ENCODE data around the gene MRPS18A. TPM values are rescaled to one million over a fixed set of nuclear protein-coding genes. Genes with fewer than 3 reads are reported as not detected.
A peak's percentile ranks its signal among the peaks of the same experiment; 100 is the strongest.

Gene MRPS18A
- total and polyA plus RNA-seq, 9 of the 15 experiments (the other 6 are each of a cell fraction or from before 2014, with no cell fraction given) = 87.5 to 243 (median 125) TPM

DNA sequence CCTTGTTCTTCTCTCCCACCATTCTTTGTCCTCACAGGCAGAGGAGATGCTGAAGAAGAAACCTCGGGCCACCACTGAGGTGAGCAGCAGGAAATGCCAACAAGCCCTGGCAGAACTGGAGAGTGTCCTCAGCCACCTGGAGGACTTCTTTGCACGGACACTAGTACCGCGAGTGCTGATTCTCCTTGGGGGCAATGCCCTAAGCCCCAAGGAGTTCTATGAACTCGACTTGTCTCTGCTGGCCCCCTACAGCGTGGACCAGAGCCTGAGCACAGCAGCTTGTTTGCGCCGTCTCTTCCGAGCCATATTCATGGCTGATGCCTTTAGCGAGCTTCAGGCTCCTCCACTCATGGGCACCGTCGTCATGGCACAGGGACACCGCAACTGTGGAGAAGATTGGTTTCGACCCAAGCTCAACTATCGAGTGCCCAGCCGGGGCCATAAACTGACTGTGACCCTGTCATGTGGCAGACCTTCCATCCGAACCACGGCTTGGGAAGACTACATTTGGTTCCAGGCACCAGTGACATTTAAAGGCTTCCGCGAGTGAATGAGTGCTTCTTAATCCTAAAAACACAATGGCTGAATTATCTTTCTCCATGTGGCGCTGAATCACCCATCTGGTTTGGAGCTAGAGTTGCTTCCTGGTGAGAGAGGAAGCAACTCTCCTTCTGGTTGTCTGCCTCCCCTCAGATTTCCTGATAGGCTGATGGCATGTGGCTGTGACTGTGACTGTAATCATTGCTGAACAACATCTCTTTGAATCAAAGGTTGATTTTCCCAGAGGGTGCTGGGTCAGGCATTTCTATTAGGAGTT lies 47.4 kb downstream of the MRPS18A start (continued):
- TF ChIP-seq, protein P1, sequence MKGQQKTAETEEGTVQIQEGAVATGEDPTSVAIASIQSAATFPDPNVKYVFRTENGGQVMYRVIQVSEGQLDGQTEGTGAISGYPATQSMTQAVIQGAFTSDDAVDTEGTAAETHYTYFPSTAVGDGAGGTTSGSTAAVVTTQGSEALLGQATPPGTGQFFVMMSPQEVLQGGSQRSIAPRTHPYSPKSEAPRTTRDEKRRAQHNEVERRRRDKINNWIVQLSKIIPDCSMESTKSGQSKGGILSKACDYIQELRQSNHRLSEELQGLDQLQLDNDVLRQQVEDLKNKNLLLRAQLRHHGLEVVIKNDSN (CRISPR knock-in tag; IDR thresholded peaks at IDR 0.05) = no peak; the same call in 1 of the 2 replicates
- TF ChIP-seq, protein P2, sequence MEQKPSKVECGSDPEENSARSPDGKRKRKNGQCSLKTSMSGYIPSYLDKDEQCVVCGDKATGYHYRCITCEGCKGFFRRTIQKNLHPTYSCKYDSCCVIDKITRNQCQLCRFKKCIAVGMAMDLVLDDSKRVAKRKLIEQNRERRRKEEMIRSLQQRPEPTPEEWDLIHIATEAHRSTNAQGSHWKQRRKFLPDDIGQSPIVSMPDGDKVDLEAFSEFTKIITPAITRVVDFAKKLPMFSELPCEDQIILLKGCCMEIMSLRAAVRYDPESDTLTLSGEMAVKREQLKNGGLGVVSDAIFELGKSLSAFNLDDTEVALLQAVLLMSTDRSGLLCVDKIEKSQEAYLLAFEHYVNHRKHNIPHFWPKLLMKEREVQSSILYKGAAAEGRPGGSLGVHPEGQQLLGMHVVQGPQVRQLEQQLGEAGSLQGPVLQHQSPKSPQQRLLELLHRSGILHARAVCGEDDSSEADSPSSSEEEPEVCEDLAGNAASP (IDR thresholded peaks at IDR 0.05) = no peak
- no peak for TF ChIP-seq XRCC5 (IDR thresholded peaks at IDR 0.05; ENCODE audit: low read depth, low read length)
- TF ChIP-seq, protein P3, sequence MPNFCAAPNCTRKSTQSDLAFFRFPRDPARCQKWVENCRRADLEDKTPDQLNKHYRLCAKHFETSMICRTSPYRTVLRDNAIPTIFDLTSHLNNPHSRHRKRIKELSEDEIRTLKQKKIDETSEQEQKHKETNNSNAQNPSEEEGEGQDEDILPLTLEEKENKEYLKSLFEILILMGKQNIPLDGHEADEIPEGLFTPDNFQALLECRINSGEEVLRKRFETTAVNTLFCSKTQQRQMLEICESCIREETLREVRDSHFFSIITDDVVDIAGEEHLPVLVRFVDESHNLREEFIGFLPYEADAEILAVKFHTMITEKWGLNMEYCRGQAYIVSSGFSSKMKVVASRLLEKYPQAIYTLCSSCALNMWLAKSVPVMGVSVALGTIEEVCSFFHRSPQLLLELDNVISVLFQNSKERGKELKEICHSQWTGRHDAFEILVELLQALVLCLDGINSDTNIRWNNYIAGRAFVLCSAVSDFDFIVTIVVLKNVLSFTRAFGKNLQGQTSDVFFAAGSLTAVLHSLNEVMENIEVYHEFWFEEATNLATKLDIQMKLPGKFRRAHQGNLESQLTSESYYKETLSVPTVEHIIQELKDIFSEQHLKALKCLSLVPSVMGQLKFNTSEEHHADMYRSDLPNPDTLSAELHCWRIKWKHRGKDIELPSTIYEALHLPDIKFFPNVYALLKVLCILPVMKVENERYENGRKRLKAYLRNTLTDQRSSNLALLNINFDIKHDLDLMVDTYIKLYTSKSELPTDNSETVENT (CRISPR knock-in tag; IDR thresholded peaks at IDR 0.05) = no peak
- TF ChIP-seq DMBX1 (CRISPR knock-in tag; IDR thresholded peaks at IDR 0.05; ENCODE audit: borderline replicate concordance) = peak; percentile 76
- TF ChIP-seq, protein P4, sequence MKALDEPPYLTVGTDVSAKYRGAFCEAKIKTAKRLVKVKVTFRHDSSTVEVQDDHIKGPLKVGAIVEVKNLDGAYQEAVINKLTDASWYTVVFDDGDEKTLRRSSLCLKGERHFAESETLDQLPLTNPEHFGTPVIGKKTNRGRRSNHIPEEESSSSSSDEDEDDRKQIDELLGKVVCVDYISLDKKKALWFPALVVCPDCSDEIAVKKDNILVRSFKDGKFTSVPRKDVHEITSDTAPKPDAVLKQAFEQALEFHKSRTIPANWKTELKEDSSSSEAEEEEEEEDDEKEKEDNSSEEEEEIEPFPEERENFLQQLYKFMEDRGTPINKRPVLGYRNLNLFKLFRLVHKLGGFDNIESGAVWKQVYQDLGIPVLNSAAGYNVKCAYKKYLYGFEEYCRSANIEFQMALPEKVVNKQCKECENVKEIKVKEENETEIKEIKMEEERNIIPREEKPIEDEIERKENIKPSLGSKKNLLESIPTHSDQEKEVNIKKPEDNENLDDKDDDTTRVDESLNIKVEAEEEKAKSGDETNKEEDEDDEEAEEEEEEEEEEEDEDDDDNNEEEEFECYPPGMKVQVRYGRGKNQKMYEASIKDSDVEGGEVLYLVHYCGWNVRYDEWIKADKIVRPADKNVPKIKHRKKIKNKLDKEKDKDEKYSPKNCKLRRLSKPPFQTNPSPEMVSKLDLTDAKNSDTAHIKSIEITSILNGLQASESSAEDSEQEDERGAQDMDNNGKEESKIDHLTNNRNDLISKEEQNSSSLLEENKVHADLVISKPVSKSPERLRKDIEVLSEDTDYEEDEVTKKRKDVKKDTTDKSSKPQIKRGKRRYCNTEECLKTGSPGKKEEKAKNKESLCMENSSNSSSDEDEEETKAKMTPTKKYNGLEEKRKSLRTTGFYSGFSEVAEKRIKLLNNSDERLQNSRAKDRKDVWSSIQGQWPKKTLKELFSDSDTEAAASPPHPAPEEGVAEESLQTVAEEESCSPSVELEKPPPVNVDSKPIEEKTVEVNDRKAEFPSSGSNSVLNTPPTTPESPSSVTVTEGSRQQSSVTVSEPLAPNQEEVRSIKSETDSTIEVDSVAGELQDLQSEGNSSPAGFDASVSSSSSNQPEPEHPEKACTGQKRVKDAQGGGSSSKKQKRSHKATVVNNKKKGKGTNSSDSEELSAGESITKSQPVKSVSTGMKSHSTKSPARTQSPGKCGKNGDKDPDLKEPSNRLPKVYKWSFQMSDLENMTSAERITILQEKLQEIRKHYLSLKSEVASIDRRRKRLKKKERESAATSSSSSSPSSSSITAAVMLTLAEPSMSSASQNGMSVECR (CRISPR knock-in tag; IDR thresholded peaks at IDR 0.05) = no peak; the same call in 1 of the 2 replicates
- no peak for TF ChIP-seq ZNF3 (CRISPR knock-in tag; IDR thresholded peaks at IDR 0.05)
- TF ChIP-seq, protein P5, sequence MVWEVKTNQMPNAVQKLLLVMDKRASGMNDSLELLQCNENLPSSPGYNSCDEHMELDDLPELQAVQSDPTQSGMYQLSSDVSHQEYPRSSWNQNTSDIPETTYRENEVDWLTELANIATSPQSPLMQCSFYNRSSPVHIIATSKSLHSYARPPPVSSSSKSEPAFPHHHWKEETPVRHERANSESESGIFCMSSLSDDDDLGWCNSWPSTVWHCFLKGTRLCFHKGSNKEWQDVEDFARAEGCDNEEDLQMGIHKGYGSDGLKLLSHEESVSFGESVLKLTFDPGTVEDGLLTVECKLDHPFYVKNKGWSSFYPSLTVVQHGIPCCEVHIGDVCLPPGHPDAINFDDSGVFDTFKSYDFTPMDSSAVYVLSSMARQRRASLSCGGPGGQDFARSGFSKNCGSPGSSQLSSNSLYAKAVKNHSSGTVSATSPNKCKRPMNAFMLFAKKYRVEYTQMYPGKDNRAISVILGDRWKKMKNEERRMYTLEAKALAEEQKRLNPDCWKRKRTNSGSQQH (CRISPR knock-in tag; IDR thresholded peaks at IDR 0.05) = no peak
- peak; percentile 66; the same call in 1 of the 2 replicates for TF ChIP-seq L3MBTL2 (IDR thresholded peaks at IDR 0.05)
- TF ChIP-seq, protein P6, sequence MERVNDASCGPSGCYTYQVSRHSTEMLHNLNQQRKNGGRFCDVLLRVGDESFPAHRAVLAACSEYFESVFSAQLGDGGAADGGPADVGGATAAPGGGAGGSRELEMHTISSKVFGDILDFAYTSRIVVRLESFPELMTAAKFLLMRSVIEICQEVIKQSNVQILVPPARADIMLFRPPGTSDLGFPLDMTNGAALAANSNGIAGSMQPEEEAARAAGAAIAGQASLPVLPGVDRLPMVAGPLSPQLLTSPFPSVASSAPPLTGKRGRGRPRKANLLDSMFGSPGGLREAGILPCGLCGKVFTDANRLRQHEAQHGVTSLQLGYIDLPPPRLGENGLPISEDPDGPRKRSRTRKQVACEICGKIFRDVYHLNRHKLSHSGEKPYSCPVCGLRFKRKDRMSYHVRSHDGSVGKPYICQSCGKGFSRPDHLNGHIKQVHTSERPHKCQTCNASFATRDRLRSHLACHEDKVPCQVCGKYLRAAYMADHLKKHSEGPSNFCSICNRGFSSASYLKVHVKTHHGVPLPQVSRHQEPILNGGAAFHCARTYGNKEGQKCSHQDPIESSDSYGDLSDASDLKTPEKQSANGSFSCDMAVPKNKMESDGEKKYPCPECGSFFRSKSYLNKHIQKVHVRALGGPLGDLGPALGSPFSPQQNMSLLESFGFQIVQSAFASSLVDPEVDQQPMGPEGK (CRISPR knock-in tag; IDR thresholded peaks at IDR 0.05; ENCODE audit: borderline replicate concordance) = no peak
- TF ChIP-seq, protein P7, sequence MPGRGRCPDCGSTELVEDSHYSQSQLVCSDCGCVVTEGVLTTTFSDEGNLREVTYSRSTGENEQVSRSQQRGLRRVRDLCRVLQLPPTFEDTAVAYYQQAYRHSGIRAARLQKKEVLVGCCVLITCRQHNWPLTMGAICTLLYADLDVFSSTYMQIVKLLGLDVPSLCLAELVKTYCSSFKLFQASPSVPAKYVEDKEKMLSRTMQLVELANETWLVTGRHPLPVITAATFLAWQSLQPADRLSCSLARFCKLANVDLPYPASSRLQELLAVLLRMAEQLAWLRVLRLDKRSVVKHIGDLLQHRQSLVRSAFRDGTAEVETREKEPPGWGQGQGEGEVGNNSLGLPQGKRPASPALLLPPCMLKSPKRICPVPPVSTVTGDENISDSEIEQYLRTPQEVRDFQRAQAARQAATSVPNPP (IDR thresholded peaks at IDR 0.05; ENCODE audit: borderline replicate concordance, insufficient read depth, insufficient read length) = no peak
